Measurements from ENCODE around the gene CEBPG. TPM values are rescaled to one million over a fixed set of nuclear protein-coding genes. Genes with fewer than 3 reads are reported as not detected.

The CEBPG gene
- total RNA-seq, result 10 to 100 TPM; 17.1 to 22.4 (median 21.1) TPM
- 1 to 10 TPM; 7.8 to 7.9 TPM for polyA plus RNA-seq
- total RNA-seq, result 33.2 reads per million, percentile 62 among the genes with 10 or more reads in this experiment

DNA sequence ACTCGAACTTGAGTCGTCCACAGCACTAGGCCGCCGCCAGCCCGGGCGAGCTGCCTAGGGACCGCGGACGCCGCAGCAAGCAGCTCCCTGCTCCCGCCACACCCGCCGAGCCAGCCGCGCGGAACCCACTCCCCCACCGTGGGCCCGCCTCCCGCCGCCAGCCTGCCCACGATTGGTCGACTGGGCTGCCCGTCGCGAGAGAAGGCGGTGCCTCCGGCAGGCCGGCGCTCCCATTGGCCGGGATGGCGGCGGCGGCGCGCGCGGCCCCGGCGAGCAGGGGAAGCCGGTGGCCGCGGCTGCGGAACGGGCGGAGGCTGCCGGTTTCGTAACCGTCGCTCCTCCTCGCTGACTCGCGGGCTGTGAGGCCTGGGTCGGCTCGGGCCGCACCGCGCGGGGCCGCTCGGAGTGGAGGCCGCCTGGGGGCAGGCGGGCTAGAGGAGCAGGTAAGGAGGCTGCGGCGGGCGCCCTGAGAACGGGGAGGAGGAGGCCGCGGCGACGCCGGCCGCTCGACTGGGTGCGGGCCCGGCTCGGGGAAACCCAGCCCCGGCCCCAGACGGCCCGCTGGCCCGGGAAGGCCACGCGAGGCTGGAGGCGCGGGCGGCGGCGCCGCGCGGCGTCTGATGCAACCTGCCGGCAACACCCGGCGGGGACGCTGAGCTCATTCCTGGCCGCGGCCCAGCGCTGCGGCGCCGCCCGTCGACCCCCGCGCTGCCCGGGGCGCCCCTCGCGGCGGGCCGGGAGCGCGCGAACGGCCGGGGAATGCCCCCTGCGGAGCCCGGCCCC, at the start of gene CEBPG:
TSS of gene CEBPG (plus strand) at position 257 of the 783 bp plus-strand sequence. CDS start 5,531 bp downstream, outside the sequence.
- H3K27ac ChIP-seq (ENCODE audit: low read depth, low read length), result peak within 1 kb of the TSS; percentile 98
- peak within 1 kb of the TSS; percentile 93 for H3K4me3 ChIP-seq (ENCODE audit: low read length)
- peaks cover 36 to 50% (median 46%) of the 10 kb centered on the region in 7 donors for H3K4me1 Mint-ChIP-seq
- DNase-seq (peak; percentile 89 to 100 (median 96)), ATAC-seq (peak; percentile 94)
- peak within 1 kb of the TSS; percentile 73 to 97 (median 85) for H3K27ac Mint-ChIP-seq
- no peaks in the 10 kb centered on the region for H3K9me3 ChIP-seq (ENCODE audit: control insufficient read depth in 2 of 3, low read length in 3 of 3)
- POLR2A ChIA-PET, result interaction anchor here (0.6 to 2.9 kb wide), 6 partner anchors 9 to 241 kb away, joined by 3 to 24 read pairs (median 4); no protein-coding TSS in a partner anchor
- no peaks in the 10 kb centered on the region for H3K36me3 ChIP-seq (ENCODE audit: control insufficient read depth in 2 of 3, insufficient read depth in 3 of 3, low read length in 3 of 3)
- peaks cover 0 to 4% (median 0%) of the 10 kb centered on the region in 5 donors for H3K27me3 Mint-ChIP-seq
- CTCF ChIA-PET, result interaction anchor here (0.7 to 1.1 kb wide), 3 partner anchors 11 to 213 kb away, joined by 3 read pairs; no protein-coding TSS in a partner anchor
- no peaks in the 10 kb centered on the region for H3K27me3 ChIP-seq (ENCODE audit: control insufficient read depth in 2 of 2, insufficient read depth in 2 of 2, low read length in 2 of 2)
- peaks cover 16 to 19% of the 10 kb centered on the region in 2 donors for H3K4me1 ChIP-seq (ENCODE audit: control insufficient read depth in 2 of 2, insufficient read depth in 2 of 2, low read length in 2 of 2)
- intact Hi-C loops (cut with micrococcal nuclease), result loop anchor here (1.0 to 10.0 kb wide), 15 partner anchors 71 to 1304 kb away; partner anchors contain the start of genes ANKRD27 (in 2 of the 2), CEBPA (in 2 of the 2), PEPD (in 2 of the 2) and RGS9BP (in 2 of the 2)
- H3K9me3 Mint-ChIP-seq, result peaks cover 0 to 2% (median 0%) of the 10 kb centered on the region in 11 donors
- H3K4me3 Mint-ChIP-seq, result peak within 1 kb of the TSS; percentile 87 to 95 (median 92)
- peaks cover 0 to under 1% (median 0%) of the 10 kb centered on the region in 5 donors for H3K36me3 Mint-ChIP-seq

DNA sequence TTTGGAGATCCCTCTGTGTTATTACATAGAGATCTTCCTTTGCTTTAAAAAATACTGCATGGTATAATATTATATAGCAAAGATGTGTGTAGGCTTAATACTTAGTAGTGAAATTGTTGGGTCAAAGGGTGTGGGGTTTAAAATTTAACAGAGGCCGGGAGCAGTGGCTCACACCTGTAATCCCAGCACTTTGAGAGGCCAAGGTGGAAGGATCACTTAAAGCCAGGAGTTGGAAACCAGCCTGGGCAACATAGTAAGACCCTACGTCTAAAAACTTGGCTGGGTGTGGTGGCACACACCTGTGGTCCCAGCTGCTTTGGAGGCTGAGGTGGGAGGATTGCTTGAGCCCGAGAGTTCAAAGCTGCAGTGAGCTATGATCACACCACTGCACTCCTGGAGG, 48.9 kb upstream of the CEBPG start:
- H3K36me3 Mint-ChIP-seq, result peaks cover 0 to 12% (median 6%) of the 10 kb centered on the region in 5 donors
- H3K9me3 ChIP-seq (ENCODE audit: control insufficient read depth in 2 of 3, low read length in 3 of 3), result no peaks in the 10 kb centered on the region
- peaks cover 9 to 24% (median 18%) of the 10 kb centered on the region in 5 donors for H3K27me3 Mint-ChIP-seq
- H3K27ac Mint-ChIP-seq, result no peak overlapping the region
- H3K27ac ChIP-seq (ENCODE audit: low read depth, low read length), result no peak overlapping the region
- POLR2A ChIA-PET, result no interaction called here
- no peaks in the 10 kb centered on the region for H3K36me3 ChIP-seq (ENCODE audit: control insufficient read depth in 2 of 3, insufficient read depth in 3 of 3, low read length in 3 of 3)
- H3K4me1 ChIP-seq (ENCODE audit: control insufficient read depth in 2 of 2, insufficient read depth in 2 of 2, low read length in 2 of 2), result no peaks in the 10 kb centered on the region
- H3K4me3 ChIP-seq (ENCODE audit: low read length), result no peak overlapping the region
- DNase-seq, result no peak
- H3K27me3 ChIP-seq (ENCODE audit: control insufficient read depth in 2 of 2, insufficient read depth in 2 of 2, low read length in 2 of 2), result peaks cover 0 to 4% of the 10 kb centered on the region in 2 donors
- H3K9me3 Mint-ChIP-seq, result peaks cover 2 to 39% (median 15%) of the 10 kb centered on the region in 11 donors
- no peak overlapping the region for H3K4me3 Mint-ChIP-seq
- no peak for ATAC-seq
- intact Hi-C loops (cut with micrococcal nuclease), result no loop called here
- peaks cover 0 to 4% (median 0%) of the 10 kb centered on the region in 7 donors for H3K4me1 Mint-ChIP-seq
- CTCF ChIA-PET, result no interaction called here

DNA sequence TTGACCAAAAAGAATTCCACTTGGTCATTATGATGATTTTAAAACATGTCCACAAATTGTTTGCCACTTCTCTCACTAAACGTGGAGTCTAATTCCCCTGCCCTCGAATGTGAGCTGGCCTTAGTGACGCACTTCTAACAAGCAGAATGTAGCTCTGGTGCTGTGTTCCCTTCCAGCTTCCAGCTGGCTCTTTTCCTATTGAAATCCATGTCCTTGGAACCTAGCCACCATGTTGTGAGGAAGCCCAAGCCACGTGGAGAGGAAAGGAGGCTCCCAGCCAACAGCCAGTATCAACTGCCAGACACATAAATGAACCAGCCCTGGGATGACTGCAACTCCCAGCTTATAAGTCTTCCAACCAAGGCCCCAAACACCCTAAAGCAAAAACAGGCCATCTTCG, 47.6 kb upstream of the CEBPG start:
- Mint-ChIP-seq H3K4me1 (peaks cover 0 to 6% (median 0%) of the 10 kb centered on the region in 7 donors), H3K27ac (no peak overlapping the region), H3K9me3 (peaks cover 0 to 28% (median 7%) of the 10 kb centered on the region in 11 donors), H3K27me3 (peaks cover 2 to 22% (median 18%) of the 10 kb centered on the region in 5 donors), H3K4me3 (no peak overlapping the region), H3K36me3 (peaks cover 0 to 3% (median 0%) of the 10 kb centered on the region in 5 donors)
- Histone ChIP-seq H3K36me3 (ENCODE audit: control insufficient read depth in 2 of 3, insufficient read depth in 3 of 3, low read length in 3 of 3) (no peaks in the 10 kb centered on the region), H3K9me3 (ENCODE audit: control insufficient read depth in 2 of 3, low read length in 3 of 3) (no peaks in the 10 kb centered on the region), H3K27ac (ENCODE audit: low read depth, low read length) (no peak overlapping the region), H3K4me1 (ENCODE audit: control insufficient read depth in 2 of 2, insufficient read depth in 2 of 2, low read length in 2 of 2) (no peaks in the 10 kb centered on the region), H3K4me3 (ENCODE audit: low read length) (no peak overlapping the region), H3K27me3 (ENCODE audit: control insufficient read depth in 2 of 2, insufficient read depth in 2 of 2, low read length in 2 of 2) (peaks cover 0 to 4% of the 10 kb centered on the region in 2 donors)
- intact Hi-C loops (cut with micrococcal nuclease), result no loop called here
- CTCF ChIA-PET, result no interaction called here
- no peak for ATAC-seq
- POLR2A ChIA-PET, result no interaction called here
- DNase-seq, result no peak

DNA sequence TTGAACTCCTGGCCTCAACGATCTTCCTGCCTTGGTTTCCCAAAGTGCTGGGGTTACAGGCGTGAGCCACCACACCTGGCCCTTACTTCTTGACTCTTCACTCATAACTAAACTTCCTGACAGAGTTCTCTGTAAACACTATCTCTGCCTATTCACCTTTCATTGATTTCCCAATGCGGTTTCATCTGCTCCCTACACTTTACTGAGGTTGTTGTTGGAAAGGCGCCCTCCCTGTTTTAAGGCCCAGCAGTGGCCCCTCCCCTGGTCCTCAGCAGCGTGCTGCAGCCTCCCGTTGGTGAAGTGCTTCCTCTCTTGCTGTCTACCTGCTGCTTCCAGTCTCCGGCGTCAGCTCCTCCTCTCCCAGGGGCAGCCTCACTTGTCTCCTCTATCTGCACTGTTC, 44.4 kb upstream of the CEBPG start:
- intact Hi-C loops (cut with micrococcal nuclease), result no loop called here
- H3K9me3 Mint-ChIP-seq, result peaks cover 0 to 7% (median 3%) of the 10 kb centered on the region in 11 donors
- H3K4me3 Mint-ChIP-seq, result no peak overlapping the region
- POLR2A ChIA-PET, result no interaction called here
- peaks cover 0 to 3% (median 0%) of the 10 kb centered on the region in 5 donors for H3K36me3 Mint-ChIP-seq
- H3K27ac Mint-ChIP-seq, result no peak overlapping the region
- H3K4me1 Mint-ChIP-seq, result peaks cover 0 to 10% (median 0%) of the 10 kb centered on the region in 7 donors
- no peaks in the 10 kb centered on the region for H3K9me3 ChIP-seq (ENCODE audit: control insufficient read depth in 2 of 3, low read length in 3 of 3)
- no peaks in the 10 kb centered on the region for H3K4me1 ChIP-seq (ENCODE audit: control insufficient read depth in 2 of 2, insufficient read depth in 2 of 2, low read length in 2 of 2)
- peaks cover 0 to 4% of the 10 kb centered on the region in 2 donors for H3K27me3 ChIP-seq (ENCODE audit: control insufficient read depth in 2 of 2, insufficient read depth in 2 of 2, low read length in 2 of 2)
- no peak overlapping the region for H3K4me3 ChIP-seq (ENCODE audit: low read length)
- DNase-seq (no peak), ATAC-seq (no peak)
- H3K27ac ChIP-seq (ENCODE audit: low read depth, low read length), result no peak overlapping the region
- H3K36me3 ChIP-seq (ENCODE audit: control insufficient read depth in 2 of 3, insufficient read depth in 3 of 3, low read length in 3 of 3), result no peaks in the 10 kb centered on the region
- CTCF ChIA-PET, result no interaction called here
- peaks cover 3 to 27% (median 19%) of the 10 kb centered on the region in 5 donors for H3K27me3 Mint-ChIP-seq

DNA sequence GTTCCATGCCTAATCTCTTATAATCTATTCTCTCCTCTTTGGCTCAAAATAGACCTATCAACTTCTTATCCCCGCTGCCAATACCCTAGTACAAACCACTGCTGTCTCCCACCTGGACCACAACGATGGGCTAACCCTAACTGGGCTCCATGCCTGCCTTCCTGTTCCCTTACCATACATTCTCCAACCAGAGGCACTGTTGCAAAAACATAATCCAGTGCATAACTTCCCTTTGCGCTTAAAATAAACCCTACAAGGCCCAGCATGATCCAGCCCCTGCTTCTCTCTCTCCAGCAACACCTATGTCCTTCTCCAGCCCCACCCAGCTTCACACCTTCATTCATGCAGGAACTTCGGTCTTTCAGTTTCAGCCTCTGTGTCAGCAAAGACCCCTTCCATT, 43.8 kb upstream of the CEBPG start:
- Histone ChIP-seq H3K36me3 (ENCODE audit: control insufficient read depth in 2 of 3, insufficient read depth in 3 of 3, low read length in 3 of 3) (no peaks in the 10 kb centered on the region), H3K9me3 (ENCODE audit: control insufficient read depth in 2 of 3, low read length in 3 of 3) (no peaks in the 10 kb centered on the region), H3K27ac (ENCODE audit: low read depth, low read length) (no peak overlapping the region), H3K4me1 (ENCODE audit: control insufficient read depth in 2 of 2, insufficient read depth in 2 of 2, low read length in 2 of 2) (no peaks in the 10 kb centered on the region), H3K27me3 (ENCODE audit: control insufficient read depth in 2 of 2, insufficient read depth in 2 of 2, low read length in 2 of 2) (peaks cover 0 to 4% of the 10 kb centered on the region in 2 donors), H3K4me3 (ENCODE audit: low read length) (no peak overlapping the region)
- intact Hi-C loops (cut with micrococcal nuclease), result no loop called here
- H3K9me3 Mint-ChIP-seq, result peaks cover 0 to 6% (median 3%) of the 10 kb centered on the region in 11 donors
- H3K27ac Mint-ChIP-seq, result no peak overlapping the region
- no peak for DNase-seq
- H3K27me3 Mint-ChIP-seq, result peaks cover 3 to 27% (median 19%) of the 10 kb centered on the region in 5 donors
- peaks cover 0 to 3% (median 0%) of the 10 kb centered on the region in 5 donors for H3K36me3 Mint-ChIP-seq
- no peak for ATAC-seq
- no peak overlapping the region for H3K4me3 Mint-ChIP-seq
- H3K4me1 Mint-ChIP-seq, result peaks cover 0 to 10% (median 0%) of the 10 kb centered on the region in 7 donors
- CTCF ChIA-PET, result no interaction called here
- POLR2A ChIA-PET, result no interaction called here

DNA sequence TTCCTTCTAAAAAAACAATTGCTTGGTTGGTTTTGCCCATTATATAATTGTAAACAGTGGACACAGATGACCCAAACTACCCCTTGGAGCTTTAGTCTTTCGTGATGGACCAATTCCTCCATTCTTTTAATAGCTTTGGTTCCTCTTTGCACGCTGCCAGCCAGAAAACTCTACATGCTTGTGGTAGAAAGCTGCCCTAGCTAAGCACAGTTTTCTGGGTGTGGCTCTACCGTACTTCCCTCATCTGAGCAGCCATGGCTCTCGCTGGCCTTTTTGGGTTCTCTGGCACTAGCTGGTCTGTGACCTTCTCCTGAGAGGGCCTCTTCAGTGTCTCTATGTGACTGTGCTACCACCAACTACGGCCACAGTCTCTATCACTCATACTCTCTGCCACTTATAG, 41.3 kb upstream of the CEBPG start:
- Histone ChIP-seq H3K4me3 (ENCODE audit: low read length) (no peak overlapping the region), H3K9me3 (ENCODE audit: control insufficient read depth in 2 of 3, low read length in 3 of 3) (no peaks in the 10 kb centered on the region), H3K27ac (ENCODE audit: low read depth, low read length) (no peak overlapping the region), H3K4me1 (ENCODE audit: control insufficient read depth in 2 of 2, insufficient read depth in 2 of 2, low read length in 2 of 2) (no peaks in the 10 kb centered on the region), H3K27me3 (ENCODE audit: control insufficient read depth in 2 of 2, insufficient read depth in 2 of 2, low read length in 2 of 2) (peaks cover 0 to 4% of the 10 kb centered on the region in 2 donors), H3K36me3 (ENCODE audit: control insufficient read depth in 2 of 3, insufficient read depth in 3 of 3, low read length in 3 of 3) (no peaks in the 10 kb centered on the region)
- ChIA-PET CTCF (no interaction called here), POLR2A (no interaction called here)
- H3K36me3 Mint-ChIP-seq, result peaks cover 0 to 3% (median 0%) of the 10 kb centered on the region in 5 donors
- H3K4me3 Mint-ChIP-seq, result no peak overlapping the region
- intact Hi-C loops (cut with micrococcal nuclease), result no loop called here
- ATAC-seq (peak; percentile 81), DNase-seq (no peak)
- H3K9me3 Mint-ChIP-seq, result peaks cover 0 to 2% (median 0%) of the 10 kb centered on the region in 11 donors
- H3K27ac Mint-ChIP-seq, result no peak overlapping the region
- peaks cover 0 to 10% (median 0%) of the 10 kb centered on the region in 7 donors for H3K4me1 Mint-ChIP-seq
- peaks cover 3 to 27% (median 19%) of the 10 kb centered on the region in 5 donors for H3K27me3 Mint-ChIP-seq

Data from naive thymus-derived CD4-positive, alpha-beta T cell (primary cell).